ENCODE data around the gene RAB42.
"Not testable (repeated sequence)": the region's sequence is repeated elsewhere in the genome, so short reads cannot be mapped to it uniquely, and the experiment has no call there.

RAB42 gene

DNA sequence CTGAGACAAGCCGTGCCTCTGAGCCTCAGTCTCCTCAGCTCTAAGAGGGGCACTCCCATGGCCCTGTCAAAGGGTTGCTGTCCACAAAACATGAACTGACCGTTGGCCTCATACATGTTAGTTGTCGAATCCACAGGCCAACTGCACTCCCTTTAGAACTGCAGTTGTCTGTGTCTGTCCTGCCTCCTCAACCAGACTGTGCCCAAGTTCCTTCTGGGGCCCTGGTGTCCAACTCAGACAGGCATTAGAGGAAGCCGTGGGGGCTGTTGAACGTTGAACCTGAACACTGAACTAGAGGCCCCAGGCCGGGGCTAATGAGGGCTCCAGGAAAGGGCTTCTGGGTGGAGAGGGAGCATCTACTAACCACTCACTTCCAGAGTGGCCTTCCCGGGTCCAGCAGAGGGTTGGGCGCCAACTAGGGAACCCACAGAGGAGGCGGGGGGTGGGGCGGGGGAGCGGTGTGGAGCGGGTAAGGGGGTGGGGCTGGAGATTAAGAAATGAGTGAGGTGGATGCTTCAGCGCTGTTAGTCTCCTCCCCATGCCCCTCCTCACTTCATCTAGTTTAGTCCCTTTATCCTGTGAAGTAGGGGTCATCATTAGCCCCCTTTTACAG is at the start of gene RAB42:
Gene RAB42 (plus strand): TSS at position 558 of the 613 bp plus-strand sequence. CDS start 247 bp downstream, outside the sequence.
- Mint-ChIP-seq H3K27me3 (peaks cover 2% of the 10 kb centered on the region), H3K27ac (no peak within 1 kb of the TSS)

GRCh38 chr1:28545246-28545628 is 46.8 kb upstream of the RAB42 start:
- Mint-ChIP-seq H3K4me3 (no peak overlapping the region), H3K9me3 (no peaks in the 10 kb centered on the region), H3K27ac (no peak overlapping the region), H3K27me3 (no peaks in the 10 kb centered on the region), H3K4me1 (no peaks in the 10 kb centered on the region), H3K36me3 (no peaks in the 10 kb centered on the region)

More for the DNA sequence above, at the start of gene RAB42:
- H3K9me3 Mint-ChIP-seq, result no peaks in the 10 kb centered on the region
- peak within 1 kb of the TSS; percentile 80 for H3K4me3 Mint-ChIP-seq
- H3K4me1 Mint-ChIP-seq, result peaks cover 4% of the 10 kb centered on the region
- peaks cover 1% of the 10 kb centered on the region for H3K36me3 Mint-ChIP-seq

- Mint-ChIP-seq H3K4me1 (peaks cover 18% of the 10 kb centered on the region), H3K4me3 (no peak overlapping the region), H3K36me3 (no peaks in the 10 kb centered on the region), H3K9me3 (no peaks in the 10 kb centered on the region), H3K27ac (no peak overlapping the region), H3K27me3 (no peaks in the 10 kb centered on the region)
Measured at GRCh38 chr1:28548318-28548717, 43.7 kb upstream of the RAB42 start.

GRCh38 chr1:28551381-28551780 is 40.7 kb upstream of the RAB42 start:
- no peak overlapping the region for H3K4me3 Mint-ChIP-seq
- no peaks in the 10 kb centered on the region for H3K27me3 Mint-ChIP-seq
- H3K9me3 Mint-ChIP-seq, result no peaks in the 10 kb centered on the region
- H3K27ac Mint-ChIP-seq, result no peak overlapping the region
- peaks cover 27% of the 10 kb centered on the region for H3K4me1 Mint-ChIP-seq
- H3K36me3 Mint-ChIP-seq, result peaks cover 5% of the 10 kb centered on the region

DNA sequence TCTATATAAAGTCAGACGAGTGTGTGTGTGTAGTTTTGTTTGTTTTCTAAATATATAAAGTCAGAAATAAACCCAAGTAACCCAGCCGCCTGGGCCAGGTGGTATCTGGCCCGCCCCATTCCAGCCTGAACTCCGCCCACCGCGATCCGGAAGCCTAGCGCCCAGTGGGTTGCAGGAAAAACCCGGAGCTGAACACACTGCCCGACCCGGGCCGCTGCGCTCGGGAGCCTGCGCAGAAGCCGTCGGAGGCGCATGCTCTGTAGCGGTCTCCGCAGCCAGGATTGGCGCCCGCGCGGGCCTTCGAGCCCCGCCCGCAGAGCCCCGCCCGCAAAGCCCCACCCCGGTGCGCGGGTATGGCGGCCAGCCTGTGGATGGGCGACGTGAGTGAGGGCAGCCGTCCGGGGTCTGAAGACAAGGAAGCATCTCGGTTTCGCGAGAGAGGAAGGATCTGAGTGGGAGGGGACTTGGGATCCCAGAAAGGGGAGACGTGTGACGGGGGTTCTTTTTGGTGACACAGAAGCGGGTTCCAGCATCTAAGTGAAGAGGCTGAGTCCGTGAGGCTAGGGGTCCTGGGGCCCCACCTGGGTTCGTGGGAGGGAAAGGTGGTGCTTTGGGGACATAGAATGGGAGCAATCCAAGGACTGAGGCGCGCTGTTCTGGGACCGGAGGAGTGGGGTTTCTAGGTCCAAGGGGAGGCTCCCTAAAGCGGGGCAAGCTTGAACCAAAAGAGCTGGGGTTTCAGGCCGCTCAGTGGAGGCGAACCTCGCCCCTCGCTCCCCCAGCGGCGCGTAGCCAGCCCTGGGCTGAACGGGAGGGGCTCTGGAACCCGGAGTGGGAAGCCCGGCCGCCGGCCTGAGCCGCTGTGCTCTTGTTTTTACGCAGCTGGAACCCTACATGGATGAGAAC is 39.1 kb upstream of the RAB42 start, which contains the start of gene TRNAU1AP:
Gene TRNAU1AP (plus strand): TSS at position 328 of the 906 bp plus-strand sequence. CDS start 26 bp downstream, at position 354.
- Mint-ChIP-seq H3K27ac (peak within 1 kb of the TSS; percentile 97), H3K4me1 (peaks cover 27% of the 10 kb centered on the region), H3K9me3 (no peaks in the 10 kb centered on the region), H3K36me3 (peaks cover 7% of the 10 kb centered on the region), H3K4me3 (peak within 1 kb of the TSS; percentile 98), H3K27me3 (no peaks in the 10 kb centered on the region)

DNA sequence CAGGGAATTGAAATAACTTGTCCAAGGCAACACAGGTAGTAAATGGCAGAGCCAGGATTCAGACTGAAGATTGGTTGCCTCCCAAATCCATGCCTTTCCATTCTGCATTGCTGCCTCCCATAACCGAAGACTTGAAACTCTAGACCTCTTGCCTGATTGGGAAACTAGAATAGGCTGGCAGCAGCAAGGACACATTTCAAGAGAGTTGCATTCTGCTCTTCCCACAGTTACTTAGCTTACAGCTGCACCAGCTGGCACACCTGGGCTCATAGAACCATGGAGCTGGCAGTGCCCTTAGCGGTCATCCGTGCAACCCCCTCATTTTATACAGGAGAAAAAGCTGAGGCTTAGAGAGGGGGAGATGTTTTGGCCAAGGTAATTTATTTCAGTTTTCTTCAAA is 31.2 kb upstream of the RAB42 start:
- no peak overlapping the region for H3K4me3 Mint-ChIP-seq
- H3K36me3 Mint-ChIP-seq, result peaks cover 5% of the 10 kb centered on the region
- no peaks in the 10 kb centered on the region for H3K9me3 Mint-ChIP-seq
- H3K27me3 Mint-ChIP-seq, result no peaks in the 10 kb centered on the region
- H3K27ac Mint-ChIP-seq, result no peak overlapping the region
- H3K4me1 Mint-ChIP-seq, result no peaks in the 10 kb centered on the region

DNA sequence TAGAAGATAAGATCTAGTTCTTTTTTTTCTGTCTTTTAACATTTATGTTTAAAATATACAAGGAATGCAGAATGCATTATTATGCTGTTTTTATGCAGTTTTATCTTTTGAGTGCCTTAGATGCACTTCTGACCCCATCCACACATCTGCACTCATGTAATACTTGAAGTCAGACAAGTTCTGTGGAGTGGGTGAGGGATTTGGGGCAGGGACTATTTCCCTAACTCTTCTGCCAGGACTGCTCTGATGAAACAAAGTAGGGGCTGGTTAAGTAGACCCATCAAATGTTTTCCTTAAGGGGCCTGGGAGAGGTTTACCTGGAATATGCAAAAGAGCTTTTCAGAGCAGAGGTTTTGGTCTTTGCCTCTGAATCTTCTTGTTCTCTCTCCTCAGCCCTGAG is 27.8 kb upstream of the RAB42 start:
- no peak overlapping the region for H3K27ac Mint-ChIP-seq
- H3K36me3 Mint-ChIP-seq, result peaks cover 6% of the 10 kb centered on the region
- no peaks in the 10 kb centered on the region for H3K9me3 Mint-ChIP-seq
- no peaks in the 10 kb centered on the region for H3K4me1 Mint-ChIP-seq
- no peaks in the 10 kb centered on the region for H3K27me3 Mint-ChIP-seq
- H3K4me3 Mint-ChIP-seq, result no peak overlapping the region

DNA sequence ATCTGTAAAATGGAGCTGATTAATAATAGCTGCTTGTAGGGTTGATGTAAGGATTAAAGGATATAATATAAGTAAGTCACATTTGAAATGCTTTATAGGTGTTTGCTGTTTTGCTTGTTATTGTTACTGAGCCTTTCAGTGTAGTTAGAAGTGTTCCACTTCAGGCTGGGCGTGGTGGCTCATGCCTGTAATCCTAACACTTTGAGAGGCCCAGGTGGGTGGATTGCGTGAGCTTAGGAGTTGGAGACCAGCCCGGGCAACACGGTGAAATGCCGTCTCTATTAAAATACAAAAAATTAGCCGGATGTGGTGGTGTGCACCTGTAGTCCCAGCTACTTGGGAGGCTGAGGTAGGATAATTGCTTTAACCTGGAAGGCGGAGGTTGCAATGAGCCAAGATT is 27.0 kb upstream of the RAB42 start:
- peaks cover 6% of the 10 kb centered on the region for H3K36me3 Mint-ChIP-seq
- H3K9me3 Mint-ChIP-seq, result no peaks in the 10 kb centered on the region
- no peak overlapping the region for H3K27ac Mint-ChIP-seq
- H3K4me1 Mint-ChIP-seq, result no peaks in the 10 kb centered on the region
- no peaks in the 10 kb centered on the region for H3K27me3 Mint-ChIP-seq
- no peak overlapping the region for H3K4me3 Mint-ChIP-seq

- Mint-ChIP-seq H3K9me3 (no peaks in the 10 kb centered on the region), H3K36me3 (peaks cover 6% of the 10 kb centered on the region)
Measured at GRCh38 chr1:28565726-28566125, 26.3 kb upstream of the RAB42 start.

DNA sequence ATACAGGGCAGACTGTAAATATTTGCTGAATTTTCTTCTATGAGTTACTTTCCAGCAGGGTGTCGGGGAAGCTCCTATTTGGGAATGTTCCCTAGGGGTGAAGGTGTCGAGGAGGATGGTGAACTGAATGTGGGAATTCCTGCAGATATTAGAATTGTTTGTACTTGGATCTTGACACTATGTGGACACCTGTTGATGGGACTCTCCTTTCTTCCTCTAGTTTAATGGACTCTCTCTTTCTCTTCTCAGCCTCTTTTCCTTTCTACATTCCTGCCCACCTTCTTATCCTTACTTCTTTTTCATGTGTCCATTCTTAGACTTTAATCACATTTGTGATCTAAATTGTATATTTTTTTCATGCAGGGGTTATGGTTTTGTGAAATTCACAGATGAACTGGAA is 25.1 kb upstream of the RAB42 start:
- H3K27me3 Mint-ChIP-seq, result no peaks in the 10 kb centered on the region
- H3K27ac Mint-ChIP-seq, result no peak overlapping the region
- H3K4me1 Mint-ChIP-seq, result no peaks in the 10 kb centered on the region
- H3K36me3 Mint-ChIP-seq, result peaks cover 7% of the 10 kb centered on the region
- no peak overlapping the region for H3K4me3 Mint-ChIP-seq
- no peaks in the 10 kb centered on the region for H3K9me3 Mint-ChIP-seq

More at GRCh38 chr1:28565726-28566125, 26.3 kb upstream of the RAB42 start:
- no peak overlapping the region for H3K4me3 Mint-ChIP-seq
- H3K27me3 Mint-ChIP-seq, result no peaks in the 10 kb centered on the region
- no peaks in the 10 kb centered on the region for H3K4me1 Mint-ChIP-seq
- H3K27ac Mint-ChIP-seq, result no peak overlapping the region

DNA sequence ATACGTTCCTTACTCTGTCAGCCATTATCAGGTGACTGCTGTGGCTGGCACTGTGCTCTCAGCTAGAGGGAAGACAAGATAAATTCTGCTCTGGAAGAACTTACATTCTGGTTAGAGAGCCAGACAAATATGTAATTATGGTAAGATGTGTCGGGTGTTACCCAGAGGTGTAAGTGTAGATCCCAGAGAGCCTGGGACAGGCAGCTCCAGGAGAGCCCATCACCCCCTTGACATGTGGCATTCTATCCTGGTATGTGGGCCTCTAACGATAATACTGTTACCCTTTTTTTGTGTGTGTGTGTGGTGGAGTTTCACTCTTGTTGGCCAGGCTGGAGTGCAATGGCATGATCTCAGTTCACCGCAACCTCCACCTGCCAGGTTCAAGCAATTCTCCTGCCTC is 20.2 kb upstream of the RAB42 start:
- H3K36me3 Mint-ChIP-seq, result peaks cover 6% of the 10 kb centered on the region
- H3K4me3 Mint-ChIP-seq, result no peak overlapping the region
- no peaks in the 10 kb centered on the region for H3K9me3 Mint-ChIP-seq
- H3K27ac Mint-ChIP-seq, result no peak overlapping the region
- no peaks in the 10 kb centered on the region for H3K27me3 Mint-ChIP-seq
- H3K4me1 Mint-ChIP-seq, result no peaks in the 10 kb centered on the region

- not testable (repeated sequence) for H3K4me1 Mint-ChIP-seq, H3K9me3 Mint-ChIP-seq, H3K36me3 Mint-ChIP-seq, H3K27ac Mint-ChIP-seq, H3K4me3 Mint-ChIP-seq, H3K27me3 Mint-ChIP-seq
Measured at GRCh38 chr1:28572891-28573290, 19.2 kb upstream of the RAB42 start.

- Mint-ChIP-seq H3K4me3 (no peak overlapping the region), H3K4me1 (peaks cover 6% of the 10 kb centered on the region), H3K27ac (no peak overlapping the region), H3K27me3 (no peaks in the 10 kb centered on the region), H3K9me3 (no peaks in the 10 kb centered on the region), H3K36me3 (peaks cover 8% of the 10 kb centered on the region)
Measured at GRCh38 chr1:28573564-28573963, 18.5 kb upstream of the RAB42 start.

DNA sequence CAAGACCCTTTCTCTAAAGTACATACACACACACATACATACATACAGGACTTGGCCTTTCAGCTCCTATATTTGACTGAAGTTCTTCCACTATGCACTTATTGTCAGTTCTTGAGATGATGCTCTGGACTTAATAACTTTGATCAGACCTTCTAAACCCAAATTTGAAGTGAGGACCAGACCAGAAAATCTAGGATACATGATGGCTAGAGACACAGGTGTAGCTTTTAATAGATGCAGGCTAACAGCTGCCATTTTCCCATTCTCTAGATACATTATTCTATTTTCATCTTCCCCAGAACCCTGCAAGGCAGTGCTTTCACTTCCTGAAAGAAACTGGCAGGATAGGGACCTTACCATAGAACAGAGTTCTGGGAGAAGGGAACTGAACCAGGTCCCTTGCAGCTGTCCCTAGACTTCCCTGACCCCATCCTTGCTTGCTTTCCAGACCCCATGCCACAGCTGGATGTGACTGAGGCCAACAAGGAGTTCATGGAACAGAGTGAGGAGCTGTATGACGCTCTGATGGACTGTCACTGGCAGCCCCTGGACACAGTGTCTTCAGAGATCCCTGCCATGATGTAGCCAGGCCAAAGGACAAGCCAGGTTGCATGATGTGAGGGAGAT is 14.9 kb upstream of the RAB42 start:
- peak overlapping the region; percentile 37 for H3K27ac Mint-ChIP-seq
- peak overlapping the region; percentile 69 for H3K4me3 Mint-ChIP-seq
- peaks cover 25% of the 10 kb centered on the region for H3K4me1 Mint-ChIP-seq
- H3K9me3 Mint-ChIP-seq, result no peaks in the 10 kb centered on the region
- peaks cover 25% of the 10 kb centered on the region for H3K36me3 Mint-ChIP-seq
- no peaks in the 10 kb centered on the region for H3K27me3 Mint-ChIP-seq

GRCh38 chr1:28577738-28578536 is 14.1 kb upstream of the RAB42 start:
- Mint-ChIP-seq H3K4me1 (peaks cover 26% of the 10 kb centered on the region), H3K36me3 (peaks cover 25% of the 10 kb centered on the region)

More at GRCh38 chr1:28577738-28578536, 14.1 kb upstream of the RAB42 start:
- peak overlapping the region; percentile 69 for H3K4me3 Mint-ChIP-seq
- peak overlapping the region; percentile 84 for H3K27ac Mint-ChIP-seq
- no peaks in the 10 kb centered on the region for H3K9me3 Mint-ChIP-seq
- no peaks in the 10 kb centered on the region for H3K27me3 Mint-ChIP-seq
